Fibroblast of skin of right quadriceps (primary cell): Measurements from ENCODE around the gene BTBD18.

ENCODE experiments used
- DNase-seq: peaks from one replicate; pipeline ENCODE4 v3.0.0-alpha.2; 2013

BTBD18 gene, protein sequence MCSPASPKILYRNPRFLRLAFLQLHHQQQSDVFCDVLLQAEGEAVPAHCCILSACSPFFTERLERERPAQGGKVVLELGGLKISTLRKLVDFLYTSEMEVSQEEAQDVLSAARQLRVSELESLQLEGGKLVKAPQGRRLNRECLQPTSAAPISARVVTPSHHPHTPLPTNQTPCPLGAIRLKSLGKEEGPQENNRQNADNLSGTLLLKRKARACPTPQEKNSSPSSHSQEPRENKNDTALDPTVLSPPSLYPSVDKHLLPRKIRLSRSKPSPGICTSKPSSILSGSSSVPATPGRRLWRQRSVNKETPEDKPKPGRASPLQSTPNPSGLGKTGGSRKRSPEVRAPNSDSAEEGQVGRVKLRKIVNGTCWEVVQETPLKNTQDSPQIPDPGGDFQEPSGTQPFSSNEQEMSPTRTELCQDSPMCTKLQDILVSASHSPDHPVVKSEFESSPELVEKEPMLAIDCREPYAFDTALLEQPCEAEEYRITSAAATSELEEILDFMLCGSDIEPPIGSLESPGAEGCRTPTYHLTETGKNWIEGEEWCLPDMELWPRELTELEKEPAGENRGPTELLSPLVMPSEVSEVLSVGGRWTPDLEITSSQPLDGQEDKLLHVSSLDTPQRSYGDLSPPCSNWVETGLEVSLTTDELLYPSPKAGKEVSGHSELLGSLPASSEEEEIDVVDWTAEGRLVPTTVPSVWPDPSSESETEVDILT

DNA sequence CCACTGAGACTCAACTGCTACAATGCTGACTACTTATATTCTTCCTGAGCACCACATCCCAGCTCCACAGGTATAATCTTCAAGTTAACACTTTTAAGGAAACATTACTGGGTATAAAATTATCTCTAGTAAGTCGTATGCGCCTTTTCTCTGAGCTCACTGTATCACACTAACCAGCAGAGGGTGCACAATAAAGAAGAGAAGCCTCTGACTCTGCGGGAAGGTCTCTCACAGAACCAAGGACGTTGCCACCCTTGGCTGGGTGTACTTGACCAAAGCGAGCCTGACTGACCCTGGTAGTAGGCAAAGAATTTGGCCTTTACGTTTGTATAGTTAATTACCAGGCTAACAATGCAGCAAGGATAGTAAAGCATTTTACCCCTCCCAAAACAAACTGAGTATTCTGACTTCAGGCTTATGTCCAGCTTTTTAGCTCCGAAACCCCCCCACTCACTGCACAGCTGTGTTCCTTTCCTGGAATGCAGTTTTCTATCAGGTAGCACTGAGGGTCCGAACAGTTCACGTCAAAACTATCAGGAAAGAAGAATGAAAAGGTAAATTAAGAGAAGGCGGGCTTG lies at the start of gene BTBD18:
Gene BTBD18 (minus strand): TSS at position 144 of the 578 bp plus-strand sequence. CDS start 631 bp downstream, outside the sequence.
- peak; percentile 43 for DNase-seq

DNA sequence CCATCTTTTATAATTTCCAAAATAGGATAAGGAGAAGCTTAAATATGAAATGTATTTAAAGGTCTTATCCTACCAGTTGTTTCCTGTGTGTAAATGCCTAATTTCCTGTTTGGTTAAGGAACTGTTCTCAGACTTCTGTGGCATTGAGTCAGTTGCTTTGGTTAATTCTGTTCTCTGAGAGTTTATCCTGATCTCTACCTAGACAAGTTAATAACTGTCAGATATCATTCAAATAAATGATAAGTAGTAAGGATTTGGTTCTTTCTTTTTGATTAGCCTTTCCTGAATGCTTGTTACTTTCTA lies 49.5 kb upstream of the BTBD18 start:
- DNase-seq, result no peak

DNA sequence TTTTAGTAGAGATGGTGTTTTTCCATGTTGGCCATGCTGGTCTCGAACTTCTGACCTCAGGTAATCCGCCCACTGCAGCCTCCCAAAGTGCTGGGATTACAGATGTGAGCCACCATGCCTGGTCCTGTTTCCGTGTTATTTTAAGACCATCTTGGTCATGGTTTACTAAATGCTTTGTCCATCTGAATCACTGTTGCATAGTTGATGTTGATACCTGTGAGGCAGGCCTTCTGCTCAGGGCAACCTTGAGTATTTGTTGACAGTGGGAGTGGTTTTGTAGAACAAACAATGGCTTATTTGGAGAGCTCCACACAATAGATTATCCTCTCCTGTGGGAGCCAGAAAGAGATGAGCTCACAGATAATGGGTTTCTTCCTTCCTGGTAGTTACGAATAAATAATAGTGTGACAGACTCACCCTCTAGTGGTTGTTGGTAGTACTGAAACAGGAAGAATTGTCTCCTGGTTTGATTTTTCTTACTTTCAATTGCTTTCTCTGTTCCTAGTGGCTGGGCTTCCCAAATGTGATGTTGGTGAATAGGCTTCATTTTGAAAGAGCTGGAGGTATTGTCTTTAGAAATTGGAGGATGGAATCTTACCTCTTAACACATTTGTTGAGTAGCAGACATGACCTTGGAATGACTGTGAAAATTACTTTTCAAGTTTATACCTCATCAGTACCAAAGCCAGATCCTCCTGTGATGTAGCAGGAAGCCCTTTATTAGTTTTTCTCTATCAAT lies 49.0 kb upstream of the BTBD18 start:
- peak; percentile 66 for DNase-seq

DNA sequence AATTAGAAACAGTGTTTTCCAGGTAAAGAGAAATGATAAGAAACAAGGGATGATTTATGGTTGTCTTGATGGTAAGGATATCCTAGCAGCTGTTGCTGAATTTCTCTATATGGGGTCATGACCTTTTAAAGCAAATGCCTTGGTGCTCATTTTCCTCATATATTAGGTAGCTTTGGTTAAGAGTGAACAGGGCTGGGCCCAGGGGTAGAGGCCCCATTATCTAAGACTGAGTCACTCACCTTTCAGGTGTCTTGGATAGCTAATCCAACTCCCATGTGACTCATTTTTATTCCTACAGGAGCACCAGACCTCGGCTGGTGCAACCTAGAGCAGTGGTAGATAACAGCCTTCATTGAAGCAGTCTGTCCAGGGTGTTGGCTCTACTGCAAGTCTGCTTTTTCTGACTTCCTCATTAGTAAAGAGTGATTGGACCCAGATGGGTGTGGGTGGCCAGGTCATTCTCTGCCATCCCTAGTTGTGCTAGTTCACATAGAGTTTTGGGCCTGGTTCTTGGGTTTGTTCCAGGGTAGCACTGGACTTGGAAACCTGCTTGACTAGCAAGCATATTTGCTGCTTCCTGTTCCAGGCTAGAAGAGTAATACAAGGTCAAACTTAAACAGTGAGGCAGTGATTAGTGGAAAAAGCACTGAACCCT lies 47.4 kb upstream of the BTBD18 start:
- DNase-seq, result peak; percentile 14

DNA sequence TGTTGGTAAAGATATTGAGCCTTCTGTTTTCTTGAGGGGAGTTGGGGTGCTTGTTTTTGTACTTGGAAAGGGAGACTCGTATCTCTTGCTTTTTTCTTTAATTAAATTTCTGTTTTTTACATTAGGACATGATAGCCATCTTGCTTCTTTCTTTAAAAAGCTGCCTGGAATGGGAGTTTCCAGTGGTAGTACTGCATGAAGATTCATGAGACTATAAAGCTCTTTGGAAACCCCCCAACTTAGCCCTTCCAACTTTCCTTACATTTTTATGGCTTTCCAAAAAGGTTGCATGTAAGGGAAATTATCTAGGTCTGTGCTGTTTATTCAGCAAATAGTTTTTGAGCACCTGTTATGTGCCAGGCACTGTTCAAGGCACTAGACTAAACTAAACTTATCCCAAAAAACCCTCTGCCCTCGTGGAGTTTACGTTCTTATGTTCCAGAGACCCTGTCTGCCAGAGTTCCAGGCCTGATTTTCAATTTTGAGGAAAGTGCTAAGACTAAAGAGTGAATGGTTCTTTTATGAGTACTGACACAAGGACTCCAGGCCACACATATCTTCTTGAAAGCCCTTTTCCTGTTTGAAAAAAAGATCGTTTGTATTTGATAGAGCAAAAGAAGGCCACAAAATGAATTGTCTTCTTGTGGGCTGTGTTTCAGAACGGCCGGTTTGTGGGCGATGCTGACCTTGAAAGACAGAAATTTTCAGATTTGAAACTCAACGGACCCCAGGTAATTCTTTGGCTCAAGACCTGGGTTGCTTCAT lies 41.9 kb upstream of the BTBD18 start:
- no peak for DNase-seq

DNA sequence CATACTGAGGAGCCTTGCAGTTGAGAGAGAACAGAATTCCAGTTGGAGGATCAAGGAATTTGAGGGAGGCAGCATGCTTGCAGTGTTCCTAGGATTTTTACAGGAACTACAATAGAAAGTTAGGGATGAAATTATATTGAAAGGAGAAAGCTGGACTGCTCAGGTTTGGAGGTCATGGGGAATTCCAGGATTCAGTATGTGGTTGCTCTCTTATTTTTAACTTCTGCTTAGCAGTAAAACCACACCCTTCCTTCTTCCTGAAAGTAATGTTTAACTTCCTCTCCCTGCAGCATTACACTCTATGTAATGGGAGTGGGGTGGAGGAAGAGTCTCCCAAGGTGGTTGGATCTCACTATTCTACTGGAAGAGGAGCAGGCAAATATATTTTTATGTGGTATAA lies 41.3 kb upstream of the BTBD18 start:
- no peak for DNase-seq

DNA sequence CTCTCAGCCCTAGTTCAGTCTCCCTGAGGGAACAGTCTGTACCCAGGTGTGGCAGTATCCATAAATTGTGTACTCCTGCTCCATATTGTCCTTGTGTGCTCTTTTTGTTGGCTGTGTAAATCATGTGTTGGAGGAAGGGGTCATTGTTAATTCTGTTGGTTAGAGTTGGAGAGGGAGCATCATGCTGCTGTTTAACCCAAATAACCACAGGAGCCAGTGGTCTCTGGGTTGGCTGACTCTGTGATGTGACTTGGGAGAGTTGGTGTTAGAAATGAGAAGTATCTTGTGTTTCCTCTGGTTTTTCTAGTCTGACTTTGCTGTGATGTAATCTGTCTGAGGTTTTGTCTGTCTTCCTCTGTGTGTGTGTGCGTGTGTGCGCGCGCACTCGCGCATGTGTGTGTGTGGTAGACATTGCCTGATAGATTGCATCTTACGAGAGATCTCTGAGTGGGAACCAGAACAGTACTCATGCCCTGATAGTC lies 40.5 kb upstream of the BTBD18 start:
- peak; percentile 26 for DNase-seq

DNA sequence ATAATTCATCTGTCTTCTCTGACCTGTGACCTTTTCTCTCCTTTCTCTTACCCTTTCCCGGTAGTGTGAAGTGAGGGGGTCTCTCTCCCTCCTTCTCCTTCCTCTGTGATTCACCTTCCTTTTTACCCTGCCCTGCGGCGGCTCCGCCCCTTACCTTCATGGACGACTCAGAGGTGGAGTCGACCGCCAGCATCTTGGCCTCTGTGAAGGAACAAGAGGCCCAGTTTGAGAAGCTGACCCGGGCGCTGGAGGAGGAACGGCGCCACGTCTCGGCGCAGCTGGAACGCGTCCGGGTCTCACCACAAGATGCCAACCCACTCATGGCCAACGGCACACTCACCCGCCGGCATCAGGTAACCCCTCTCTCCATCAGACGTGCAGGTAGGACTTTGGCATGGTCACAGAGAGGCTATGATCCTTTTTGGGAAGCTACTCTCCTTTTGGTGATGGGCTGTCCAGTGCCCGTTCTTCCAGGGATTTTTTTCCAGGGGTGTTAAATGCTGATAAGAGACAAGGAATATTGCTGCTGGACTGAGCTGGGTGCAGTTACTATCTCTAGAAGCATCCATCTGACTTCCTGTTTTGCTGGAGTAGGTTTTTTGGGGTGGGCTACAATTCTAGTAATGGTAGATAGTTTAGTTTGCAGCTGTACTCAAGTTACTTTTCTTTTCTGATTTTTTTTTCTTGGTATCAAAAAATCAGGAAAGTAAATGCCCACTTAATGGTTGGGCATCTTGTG lies 39.9 kb upstream of the BTBD18 start:
- no peak for DNase-seq

DNA sequence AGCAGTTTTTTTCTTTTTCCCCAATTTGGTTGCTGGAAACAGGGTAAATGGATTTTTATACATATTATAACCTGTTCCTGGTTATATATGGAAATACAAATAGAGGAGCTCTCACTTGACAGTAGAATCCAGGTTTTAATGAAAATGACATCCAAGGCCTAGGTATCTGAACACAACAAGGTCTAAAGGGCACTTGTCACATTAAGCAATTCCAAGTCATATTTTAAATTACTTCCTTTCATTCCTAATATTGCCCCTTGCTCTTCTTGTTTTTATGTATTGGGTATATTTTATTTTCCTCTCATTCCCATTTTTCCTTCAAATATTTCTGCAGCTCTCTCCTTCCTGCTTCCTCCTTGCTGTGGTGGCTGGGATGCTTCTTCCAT lies 37.1 kb upstream of the BTBD18 start:
- DNase-seq, result no peak

DNA sequence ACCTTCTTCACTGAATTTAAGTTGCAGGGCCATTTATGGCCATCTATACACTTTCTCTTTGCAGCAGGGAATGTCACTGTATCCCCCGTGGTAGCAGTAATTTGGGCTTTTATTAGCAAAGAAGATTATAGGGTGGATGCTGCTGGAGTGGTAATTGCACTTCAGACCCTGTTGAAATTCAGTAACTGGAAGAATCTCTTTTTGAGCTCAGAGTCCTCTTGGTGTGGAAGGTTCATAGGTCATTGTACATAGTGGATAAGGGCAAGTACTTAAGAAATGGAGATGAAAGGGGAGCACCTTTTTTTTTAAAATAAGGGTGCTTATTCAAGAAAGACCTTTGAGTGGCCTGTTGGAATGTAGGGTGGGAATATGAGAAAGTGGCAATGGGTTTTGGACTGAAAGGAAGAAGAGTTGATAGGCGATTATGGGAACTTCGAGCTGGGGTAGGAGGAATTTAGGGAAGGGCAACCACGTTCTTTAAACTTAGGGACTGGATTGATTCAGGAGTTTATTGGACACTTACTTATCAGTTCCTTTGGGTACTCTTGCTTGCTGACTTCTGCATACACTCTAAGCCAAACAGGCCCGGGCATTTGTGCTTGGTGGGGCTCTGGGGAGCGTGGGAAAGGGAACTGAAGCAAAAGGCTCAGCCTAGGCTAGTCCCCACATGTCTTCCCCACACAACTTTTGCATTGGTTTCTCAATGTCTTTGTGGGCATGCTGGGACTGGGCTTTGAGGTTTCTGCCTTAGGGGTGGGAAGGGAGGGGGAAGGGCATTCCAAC lies 36.5 kb upstream of the BTBD18 start:
- DNase-seq, result no peak

DNA sequence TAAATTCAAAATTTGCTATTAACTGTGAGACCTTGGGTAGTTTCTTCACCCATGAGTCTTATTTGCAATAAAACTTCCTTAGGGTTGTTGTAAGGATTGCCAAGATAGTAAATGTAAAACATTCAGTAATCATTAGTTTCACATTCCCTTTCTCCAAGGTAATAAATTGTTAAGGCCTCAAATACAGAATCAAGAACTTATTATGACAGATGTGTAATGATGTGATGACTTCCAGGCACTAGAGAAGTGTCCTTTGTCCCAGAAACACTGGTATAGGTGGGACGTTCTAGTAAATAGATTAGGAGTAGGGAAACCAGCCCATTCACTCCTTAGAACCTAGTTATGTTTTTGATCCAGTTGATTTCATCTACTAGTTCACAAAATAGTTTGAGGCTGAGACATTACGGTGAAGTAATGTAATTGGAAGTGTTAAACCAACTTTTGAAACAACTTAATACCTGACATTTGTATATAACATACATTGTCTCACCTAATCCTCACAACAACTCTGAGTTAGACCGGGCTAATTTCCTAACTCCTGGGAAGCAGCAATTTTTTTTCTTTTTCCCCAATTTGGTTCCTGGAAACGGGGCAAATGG lies 35.5 kb upstream of the BTBD18 start:
- no peak for DNase-seq

DNA sequence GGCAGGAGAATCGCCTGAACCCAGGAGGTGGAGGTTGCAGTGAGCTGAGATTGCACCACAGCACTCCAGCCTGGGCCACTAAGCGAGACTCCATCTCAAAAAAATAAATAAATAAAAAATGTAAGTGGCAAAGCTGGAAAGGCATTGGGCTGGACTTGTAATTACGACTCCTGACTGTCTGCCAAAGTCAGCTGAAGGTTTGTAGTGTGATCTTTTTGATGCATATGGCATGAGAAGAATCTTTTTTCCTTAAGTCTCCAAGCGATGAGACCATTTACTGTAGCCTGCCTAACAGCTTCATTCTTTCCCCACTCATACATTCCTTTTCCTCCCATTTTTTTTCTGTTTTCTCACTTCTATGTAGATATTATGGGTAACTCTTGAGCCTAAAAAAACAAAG lies 34.8 kb upstream of the BTBD18 start:
- DNase-seq, result peak; percentile 67

DNA sequence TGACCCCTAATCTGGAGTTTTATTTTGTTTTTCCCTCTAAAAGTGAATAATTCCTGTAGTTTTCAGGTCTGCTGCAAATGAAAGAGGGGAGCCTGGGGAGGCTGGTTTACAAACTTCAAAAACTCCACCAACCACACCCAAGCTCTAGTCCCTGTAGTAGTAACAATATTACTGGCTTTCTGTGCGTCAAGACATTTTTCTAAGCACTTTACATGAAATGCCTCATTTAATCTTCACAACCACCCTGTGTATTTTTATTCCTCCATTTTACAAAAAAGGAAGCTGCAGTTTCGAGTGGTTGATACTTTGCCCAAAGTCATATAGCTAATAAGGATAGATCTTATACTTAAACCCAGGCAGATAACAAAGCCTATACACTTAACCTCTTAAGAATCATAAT lies 33.5 kb upstream of the BTBD18 start:
- DNase-seq, result no peak

DNA sequence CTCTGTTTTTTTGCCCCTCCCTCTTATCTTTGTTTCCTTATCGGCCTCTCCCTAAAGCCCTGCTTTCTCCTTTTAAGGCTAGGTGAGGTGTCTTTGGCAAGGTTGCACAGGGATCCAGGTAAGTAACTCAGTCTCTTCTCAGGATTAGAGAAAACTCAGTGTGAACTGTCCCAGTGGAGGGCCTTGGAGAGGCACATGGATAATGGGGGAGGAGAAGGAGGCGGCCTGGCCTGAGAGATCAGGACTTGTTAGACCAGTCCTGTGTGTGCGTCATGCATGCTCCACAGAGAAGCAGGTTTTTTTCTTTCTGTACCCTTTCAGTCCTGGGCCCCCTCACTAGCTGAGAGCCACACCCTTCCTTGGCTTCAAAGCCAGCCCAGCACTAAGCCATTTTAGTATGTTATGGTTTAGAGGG lies 29.9 kb upstream of the BTBD18 start:
- DNase-seq, result no peak

DNA sequence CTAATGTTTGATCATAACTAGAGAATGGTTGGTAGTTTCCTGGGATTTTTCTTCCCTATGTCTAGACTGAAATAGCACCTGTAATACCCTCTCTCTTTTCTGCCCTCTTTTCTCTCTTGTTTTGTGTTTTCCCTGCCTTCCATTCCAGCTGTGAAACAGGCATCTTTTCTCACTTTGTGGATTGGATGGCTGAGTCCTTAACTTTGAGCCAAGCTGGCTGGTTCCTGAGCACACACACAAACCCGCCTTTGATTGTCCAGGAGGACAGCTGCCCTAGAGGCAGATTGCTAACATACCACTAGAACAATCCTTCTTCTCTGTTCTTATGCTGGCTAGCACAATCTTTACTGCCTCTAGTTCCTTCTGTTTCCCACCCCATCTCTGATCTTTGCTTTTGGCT lies 27.7 kb upstream of the BTBD18 start:
- peak; percentile 34 for DNase-seq

DNA sequence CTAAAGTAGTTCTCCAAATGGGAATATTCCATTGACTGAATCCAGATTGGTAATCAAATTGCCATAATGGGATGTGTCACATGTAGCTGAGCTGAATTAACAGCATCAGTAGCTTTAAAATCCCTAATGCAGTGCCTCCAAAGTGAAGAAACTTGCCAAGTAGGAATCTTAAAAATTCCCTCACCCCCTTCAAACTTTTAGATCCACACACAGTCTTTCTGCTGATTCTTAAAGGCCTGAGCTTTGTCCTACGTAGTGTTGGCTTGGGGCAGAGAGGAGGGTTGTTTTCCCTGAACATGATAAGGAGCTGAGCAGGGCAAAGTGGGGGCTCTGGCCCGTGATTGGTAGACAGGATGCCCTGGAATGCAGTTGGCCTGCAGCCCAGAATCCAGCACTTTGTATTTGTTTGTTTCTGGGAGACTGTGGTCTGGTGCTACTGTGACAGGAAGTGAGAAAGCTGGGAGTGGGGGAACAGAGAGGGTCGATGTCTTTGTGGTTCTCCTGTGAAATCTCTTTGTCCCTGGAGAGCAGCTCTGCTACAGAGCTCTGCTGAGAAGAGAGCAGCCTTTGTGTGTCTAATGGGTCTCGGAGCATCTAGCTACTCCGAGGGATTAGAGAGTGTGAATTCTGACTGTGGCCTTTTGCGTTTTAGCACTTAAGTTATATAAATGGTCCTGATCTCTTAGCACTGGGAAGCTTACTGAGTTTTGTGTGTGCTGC lies 26.9 kb upstream of the BTBD18 start:
- DNase-seq, result peak; percentile 100

DNA sequence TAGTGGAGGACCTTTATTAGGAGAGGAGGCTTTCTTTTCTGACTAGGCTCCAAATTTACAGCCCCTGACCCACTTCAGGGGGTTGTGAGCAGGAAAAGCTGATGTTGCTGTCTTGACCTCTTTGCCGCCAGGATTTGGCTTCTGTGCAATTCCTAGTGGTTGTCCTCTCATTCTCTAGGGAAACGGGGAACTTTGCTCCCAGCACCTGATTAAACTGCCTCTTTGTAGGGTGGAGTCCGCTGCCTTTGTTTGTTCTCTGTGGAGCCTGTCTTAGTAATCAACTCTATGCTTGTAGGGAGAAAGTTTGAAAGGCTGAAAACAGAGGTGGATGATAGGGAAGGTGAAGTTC lies 26.3 kb upstream of the BTBD18 start:
- no peak for DNase-seq

DNA sequence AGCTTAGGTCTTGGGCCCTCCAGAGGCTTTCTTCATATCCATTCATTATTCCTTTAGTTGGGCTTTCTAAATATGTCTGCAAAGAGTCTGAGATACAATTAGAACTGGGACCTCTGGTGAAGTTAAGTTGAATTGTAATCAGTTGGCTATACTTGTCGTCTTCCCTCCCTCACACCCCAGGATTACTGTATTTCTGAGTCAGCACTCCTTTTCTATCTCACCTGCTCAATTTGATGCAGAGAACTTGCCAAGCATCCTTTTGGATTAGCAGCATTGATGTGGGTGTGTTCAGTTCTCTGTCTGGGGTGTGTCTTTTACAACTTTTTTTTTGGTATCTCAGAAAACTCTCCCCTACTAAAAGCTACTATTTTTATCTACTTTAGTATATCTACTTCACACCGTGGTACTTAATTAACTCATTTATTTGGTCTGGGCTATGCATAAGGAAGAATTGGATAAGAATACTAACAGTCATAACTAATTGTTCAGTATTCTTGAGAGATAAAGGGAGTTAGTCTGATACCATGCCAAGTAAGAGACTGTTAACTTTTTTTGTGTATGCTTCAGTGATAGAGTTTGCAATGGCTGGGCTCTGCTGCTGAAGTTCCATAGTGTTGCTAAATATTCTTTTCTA lies 25.1 kb upstream of the BTBD18 start:
- DNase-seq, result no peak

DNA sequence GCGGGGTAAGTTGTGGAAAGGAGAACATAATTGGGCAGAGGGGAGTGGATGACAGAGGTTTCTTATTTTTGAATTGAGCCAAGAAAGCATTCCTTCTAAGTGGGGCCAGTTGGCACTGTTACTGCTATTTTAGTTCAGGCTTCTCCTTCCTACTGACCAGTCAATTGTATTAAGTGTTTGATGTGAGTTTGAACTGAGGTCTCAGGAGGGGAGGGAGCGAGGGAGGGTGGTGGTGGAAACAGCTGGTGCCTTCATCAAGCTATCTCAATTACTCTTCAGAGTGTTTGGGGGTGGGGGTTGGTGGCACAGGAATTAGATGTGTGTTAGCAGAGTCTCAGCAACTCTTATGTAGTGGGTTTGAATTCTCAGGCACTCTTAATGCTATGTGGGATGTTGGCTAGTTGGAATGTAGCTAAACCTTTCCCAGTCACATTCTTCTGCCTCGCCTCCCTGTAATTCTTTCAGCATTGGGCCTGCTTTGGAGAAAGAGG lies 24.5 kb upstream of the BTBD18 start:
- DNase-seq, result peak; percentile 88
